GM19238 (cell line): Measurements from ENCODE around the gene EIF4A3.

Experiments
- DNase-seq: peaks from one replicate; pipeline ENCODE4 v3.0.0; 2011; ENCODE audit warnings: low spot score; ENCODE audit not compliant: insufficient read length

The EIF4A3 gene

DNA sequence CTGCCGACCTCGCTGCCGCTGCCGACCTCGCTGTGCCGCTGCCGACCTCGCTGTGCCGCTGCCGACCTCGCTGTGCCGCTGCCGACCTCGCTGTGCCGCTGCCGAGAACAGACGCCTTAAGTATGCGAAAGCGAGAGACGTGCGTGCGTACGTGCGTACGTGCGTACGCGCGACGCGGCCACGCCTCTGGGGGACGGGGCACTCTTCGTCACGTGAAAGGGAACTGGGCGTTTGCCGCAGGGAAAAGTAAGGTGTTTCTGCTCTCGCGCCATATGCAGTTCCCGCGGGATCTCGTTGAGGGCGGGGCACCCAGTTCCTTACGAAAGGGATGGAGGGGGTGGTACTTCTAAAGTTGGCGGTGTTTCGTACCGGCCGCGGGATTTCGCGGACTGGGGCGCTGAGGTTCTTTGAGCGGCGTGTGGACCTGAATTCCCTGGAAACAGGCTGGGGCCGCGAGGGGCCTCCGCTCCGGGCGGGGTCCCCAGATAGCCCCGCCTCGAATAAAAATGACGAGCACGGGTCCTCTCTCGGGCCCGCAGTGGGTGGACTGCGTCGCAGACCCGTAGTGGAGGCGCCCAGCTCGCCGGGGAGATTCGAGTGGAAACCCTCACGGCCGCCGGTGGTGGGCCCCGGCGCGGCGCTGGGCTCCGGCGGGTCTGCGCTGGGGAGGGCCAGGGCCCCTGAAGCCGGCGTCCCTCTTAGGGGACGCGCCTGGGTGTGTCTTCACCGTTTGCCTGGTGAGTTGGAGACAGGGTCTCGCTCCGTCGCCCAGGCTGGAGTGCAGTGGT lies at the start of gene EIF4A3:
Gene EIF4A3, minus strand, starts transcription at position 94 of the 788 bp plus-strand sequence. CDS start 167 bp downstream, outside the sequence.
- peak; percentile 95 for DNase-seq

DNA sequence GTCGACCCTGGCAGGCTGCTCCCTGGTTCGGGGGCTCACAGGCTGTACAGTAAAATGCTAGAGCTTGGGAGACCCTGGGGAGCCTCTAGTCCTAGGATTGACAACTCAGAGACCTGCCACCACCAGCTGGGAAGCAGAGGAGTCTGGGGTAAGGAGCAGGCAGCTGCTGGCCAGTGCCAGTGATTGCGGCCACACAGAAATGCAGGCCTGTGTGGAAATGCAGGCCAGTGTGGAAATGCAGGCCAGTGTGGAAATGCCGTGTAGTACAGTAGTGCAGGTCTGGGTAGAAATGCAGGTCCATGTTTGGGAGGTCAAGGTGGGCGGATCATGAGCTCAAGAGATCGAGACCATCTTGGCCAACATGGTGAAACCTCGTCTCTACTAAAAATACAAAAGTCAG lies 49.7 kb upstream of the EIF4A3 start:
- DNase-seq: no peak

DNA sequence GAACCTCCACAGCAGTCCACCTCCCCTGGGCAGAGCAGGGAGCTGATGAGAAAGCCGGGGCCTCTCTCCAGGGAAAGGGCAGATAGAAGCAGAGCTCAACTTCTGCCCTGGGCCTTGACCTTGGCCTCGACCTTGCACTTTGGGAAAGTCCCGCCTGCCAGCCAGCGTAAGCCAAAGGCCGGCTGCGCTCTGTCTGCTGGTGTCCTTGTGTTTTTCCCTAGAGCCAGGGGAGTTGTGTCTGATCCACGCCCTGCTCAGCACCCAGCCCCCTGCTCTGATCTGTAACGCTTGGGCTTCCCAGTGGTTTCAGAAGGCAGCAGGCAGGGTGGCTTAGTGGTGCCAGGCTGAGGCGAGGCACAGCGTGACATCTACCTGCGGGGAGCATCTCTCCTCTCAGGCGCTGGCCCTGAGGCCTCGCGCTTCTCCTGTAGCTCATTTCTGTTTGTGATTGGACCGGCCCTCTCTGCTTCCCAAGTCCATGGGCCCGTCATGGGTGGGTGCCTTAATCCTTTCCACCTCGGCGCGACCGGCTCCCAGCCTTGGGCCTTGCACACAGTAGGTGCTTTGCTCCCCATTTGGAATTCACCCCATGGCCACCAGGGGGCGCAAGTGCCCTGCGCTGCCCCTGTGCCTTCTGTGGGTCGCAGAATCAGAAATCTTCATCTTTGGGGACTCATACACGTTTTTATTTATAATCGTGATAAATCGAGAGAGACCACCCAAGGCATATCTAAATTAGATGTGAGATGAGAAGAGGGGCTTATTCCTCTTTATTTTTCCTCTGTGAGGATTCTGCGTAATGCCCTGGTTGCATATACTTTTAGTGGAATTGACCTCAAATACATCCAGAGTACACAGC lies 49.0 kb upstream of the EIF4A3 start:
- DNase-seq: no peak

DNA sequence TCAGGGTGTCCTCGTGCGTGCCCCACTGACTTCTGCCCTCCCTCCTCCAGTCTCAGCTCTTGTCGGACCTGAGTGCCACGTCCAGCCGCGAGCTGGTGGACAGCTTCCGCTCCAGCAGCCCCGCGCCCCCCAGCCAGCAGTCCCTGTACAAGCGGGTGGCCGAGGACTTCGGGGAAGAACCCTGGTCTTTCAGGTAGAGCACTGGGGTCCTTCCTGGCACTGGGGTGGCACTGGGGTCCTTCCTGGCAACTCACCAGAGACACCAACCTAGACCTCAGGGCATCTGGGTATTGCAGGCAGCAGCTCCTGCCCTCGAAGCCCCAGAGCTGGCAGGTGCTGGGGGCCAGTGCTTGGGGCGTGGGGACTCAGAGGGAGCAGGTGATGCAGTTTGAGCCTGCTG lies 48.2 kb upstream of the EIF4A3 start:
- no peak for DNase-seq

DNA sequence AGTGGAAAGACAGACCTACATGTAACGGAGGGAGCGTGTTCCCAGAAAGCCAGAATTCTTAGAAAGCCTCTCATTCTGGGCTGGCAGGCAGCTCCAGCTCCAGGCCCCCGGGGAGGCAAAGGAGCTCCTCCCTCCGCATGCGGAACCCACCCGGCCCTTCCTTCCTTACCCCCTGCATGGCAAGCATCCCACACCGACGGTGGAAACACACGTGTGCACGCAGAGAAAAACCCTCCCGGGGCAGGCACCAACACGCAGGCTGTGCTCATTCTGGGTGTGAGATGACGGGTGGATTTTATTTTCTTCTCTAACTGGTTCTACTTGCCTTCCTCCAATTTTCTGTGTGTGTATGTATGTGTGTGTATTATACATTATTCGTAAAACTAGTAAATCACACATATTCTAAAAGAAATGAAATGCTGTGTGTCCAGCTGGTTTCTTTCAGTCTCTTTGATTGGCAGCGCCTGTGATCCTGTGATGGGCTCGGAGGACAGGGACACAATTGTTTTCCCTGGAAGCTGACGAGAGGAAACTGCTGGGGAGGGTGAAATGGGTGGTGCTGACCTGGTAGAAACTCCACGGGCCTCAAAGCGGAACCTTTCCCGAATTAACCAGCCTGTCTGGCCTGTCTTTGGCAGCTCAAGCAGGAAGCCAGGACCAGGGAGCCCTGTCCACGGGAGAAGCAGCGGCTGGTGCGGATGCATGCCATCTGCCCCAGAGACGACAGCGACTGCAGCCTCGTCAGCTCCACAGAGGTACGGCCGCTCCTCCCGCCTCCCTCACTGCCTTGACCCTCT lies 45.1 kb upstream of the EIF4A3 start:
- no peak for DNase-seq

DNA sequence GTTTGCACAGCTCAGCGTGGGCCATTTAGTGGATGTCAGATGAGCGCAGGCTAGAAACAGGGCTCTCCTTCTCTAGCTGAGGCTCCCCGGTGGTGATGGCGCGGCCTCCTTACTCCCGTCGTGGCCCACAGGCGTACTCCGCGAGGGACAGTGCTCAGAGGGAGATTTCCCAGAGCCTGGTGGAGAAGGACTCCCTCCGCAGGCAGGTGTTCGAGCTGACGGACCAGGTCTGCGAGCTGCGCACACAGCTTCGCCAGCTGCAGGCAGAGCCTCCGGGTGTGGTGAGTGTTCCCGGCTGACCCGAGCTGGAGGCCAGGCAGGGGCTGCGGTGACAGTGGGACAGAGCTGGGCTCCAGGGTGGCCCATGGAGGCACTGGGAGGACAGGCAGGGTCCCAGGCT lies 44.3 kb upstream of the EIF4A3 start:
- no peak for DNase-seq

DNA sequence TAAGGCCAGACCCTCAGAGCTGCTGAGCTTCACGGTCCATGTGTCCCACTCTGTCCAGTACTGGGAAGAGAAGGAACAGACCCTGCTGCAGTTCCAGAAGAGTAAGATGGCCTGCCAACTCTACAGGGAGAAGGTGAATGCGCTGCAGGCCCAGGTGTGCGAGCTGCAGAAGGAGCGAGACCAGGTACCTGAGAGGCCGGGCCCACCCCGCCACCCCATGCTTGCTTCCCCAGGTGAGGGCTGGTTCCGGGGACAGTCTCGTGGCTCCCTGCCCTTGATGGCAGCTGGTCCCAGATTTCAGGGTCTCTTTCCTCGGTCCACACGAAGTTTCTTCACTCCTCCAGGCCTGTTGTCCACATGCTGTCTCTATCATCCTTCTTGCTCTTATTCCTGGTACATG lies 43.8 kb upstream of the EIF4A3 start:
- no peak for DNase-seq

DNA sequence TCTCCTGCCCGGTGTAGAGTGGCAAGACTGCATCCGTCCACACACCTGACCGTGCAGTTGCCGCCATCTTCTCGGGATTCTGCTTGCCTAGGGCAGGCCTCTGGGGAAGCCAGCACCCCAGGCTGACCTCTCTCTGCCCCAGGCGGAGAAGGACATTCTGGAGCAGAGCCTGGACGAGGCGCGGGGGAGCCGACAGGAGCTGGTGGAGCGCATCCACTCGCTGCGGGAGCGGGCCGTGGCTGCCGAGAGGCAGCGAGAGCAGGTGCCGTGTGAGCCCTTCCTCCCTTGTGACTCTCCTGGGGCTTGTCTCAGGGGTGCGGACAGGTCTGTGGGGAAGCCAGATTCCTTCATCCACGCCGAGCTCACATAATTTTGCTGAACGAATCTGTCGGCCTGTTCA lies 42.7 kb upstream of the EIF4A3 start:
- DNase-seq: no peak

DNA sequence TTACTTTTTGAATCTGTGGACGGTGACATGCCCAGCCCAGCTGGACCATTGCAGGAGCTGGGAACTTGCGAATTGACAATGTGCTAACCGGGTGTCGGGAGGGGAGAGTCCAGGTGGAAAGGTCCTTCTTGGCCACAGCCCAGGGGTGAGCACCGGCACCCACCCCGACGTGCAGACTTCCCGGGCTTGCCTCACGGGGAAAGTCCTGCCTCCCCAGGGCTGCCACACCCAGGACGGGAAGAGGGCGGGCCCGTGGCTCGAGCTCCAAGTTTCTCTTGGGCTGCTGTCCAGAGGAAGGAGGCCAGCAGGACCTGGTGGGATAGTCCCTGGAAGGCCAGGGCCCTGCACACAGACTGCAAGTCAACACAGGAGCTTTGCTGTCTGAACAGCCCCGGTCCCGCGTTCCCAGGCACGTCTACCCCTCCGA lies 40.6 kb upstream of the EIF4A3 start:
- DNase-seq: no peak

DNA sequence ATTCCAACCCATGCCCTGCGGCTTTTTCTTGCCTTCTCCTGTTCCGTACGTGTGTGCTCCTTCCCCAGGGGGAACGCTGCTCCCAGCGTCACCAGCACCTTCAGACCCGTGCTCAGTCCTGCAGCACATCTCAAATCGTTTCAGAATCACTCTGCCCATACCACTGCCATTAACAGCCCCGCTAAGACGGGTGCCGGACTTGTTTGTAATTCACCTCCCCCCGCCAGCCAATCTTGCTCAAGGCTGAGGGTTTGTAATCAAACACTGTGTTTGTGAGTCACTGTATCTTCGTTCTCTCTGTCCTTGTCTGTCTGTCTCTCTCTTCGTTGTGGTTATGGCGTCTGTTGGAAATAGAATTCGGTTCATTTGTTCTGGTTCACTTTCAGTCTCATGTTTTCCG lies 40.2 kb upstream of the EIF4A3 start:
- DNase-seq: no peak

DNA sequence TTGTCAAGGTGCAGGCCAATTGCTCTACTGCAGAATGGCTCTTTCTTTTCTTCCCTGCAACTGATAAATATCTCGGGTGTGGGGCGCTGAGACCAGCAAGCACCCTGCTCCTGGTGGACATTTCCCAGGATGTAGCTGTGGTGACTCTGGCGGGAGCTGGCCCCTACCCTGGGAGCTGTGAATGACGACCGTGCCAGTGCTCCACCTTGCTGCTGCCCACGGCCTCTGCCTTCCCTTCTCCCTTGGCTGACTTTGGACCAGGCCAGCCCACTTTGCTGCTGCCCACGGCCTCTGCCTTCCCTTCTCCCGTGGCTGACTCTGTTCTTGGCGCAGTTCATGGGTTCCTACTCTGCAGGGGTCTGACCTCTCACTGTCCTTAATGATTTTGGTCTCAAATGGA lies 39.0 kb upstream of the EIF4A3 start:
- DNase-seq: no peak

DNA sequence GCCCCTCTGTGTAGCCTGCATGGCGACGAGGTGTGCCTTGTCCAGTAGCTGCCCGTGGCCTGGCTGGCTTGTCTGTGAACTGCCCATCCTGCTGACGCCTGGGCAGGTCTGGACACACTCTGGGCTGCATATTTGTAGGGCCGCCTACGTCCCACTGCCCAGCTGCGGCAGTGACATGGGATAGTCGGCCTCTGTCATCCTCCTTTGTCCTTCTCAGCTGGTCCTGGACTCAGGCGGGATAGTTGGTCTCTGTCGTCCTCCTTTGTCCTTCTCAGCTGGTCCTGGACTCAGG lies 37.4 kb upstream of the EIF4A3 start:
- DNase-seq: no peak

DNA sequence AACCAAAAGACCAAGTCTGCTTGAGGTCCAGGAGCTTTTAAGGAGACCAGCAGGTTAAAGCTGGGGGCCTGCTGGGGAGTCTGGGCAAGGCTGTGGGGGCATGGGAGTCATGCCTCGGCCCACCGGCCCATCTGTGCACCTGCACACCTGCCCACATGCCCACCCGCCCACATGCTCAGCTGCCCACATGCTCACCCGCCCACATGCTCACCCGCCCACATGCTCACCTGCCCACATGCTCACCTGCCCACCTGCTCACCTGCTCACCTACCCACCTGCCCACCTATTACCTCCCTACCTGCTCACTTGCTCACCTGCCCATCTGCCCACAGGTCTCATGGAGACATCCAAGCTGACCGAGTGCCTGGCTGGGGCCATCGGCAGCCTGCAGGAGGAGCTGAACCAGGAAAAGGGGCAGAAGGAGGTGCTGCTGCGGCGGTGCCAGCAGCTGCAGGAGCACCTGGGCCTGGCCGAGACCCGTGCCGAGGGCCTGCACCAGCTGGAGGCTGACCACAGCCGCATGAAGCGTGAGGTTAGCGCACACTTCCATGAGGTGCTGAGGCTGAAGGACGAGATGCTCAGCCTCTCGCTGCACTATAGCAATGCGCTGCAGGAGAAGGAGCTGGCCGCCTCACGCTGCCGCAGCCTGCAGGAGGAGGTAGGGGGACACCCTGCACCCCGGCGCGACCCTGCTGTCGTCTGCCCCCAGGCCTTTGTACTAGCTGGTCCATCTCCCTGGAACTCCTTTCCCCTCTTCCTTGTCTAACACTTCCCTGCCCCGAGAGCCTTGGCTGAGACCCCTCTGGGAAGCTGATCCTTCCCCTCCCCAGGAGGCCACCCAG lies 36.9 kb upstream of the EIF4A3 start:
- no peak for DNase-seq

DNA sequence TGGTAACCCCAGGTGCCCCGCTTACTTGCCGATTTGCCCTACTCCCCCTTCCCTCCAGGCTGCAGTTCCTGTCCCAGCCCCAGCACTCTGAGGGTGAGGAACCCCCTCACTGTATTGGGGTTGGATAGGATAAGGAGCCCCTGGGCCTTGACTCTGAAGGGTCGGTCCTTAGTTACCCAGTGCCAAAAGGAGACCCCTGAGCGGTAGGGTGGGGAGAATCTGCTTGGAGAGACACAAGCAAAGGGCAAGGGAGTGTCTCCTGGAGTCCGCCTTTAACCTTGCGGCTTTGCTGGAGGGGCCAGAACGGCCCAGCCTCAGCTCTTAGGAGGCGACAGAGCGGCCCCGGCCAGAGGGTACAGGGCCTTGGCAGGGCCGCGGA lies 35.9 kb upstream of the EIF4A3 start:
- no peak for DNase-seq

DNA sequence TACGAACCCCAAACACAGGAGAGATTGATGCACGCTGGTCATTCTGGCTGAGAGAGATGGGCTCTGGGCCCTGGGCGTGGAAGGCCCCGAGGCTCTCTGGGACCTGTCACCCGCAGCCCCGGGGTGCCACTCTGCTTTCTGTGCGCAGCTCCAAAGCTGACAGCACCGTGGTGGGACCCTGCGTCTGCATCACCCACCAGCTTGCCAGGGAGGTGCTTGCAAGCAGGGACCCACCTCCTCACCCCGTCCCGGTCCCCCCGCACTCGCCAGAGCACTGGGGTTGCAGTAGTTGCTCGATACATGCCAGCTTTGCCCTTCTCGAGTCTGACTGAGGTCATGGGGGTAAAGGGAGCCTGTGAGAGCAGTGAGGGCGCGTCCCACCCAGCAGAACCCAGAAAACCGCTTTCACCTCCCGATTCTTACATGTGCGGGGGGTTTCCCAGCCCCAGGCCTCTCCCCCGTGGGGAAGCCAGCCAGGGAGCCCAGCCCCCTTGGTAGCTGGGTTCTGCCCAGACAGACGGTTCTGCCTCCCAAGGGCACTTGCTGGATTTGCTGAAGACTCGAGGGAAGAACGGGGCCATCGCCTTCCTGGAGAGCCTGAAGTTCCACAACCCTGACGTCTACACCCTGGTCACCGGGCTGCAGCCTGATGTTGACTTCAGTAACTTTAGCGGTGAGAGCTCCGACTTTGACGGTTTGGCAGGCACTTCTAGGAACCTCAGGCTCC lies 35.4 kb upstream of the EIF4A3 start:
- no peak for DNase-seq

DNA sequence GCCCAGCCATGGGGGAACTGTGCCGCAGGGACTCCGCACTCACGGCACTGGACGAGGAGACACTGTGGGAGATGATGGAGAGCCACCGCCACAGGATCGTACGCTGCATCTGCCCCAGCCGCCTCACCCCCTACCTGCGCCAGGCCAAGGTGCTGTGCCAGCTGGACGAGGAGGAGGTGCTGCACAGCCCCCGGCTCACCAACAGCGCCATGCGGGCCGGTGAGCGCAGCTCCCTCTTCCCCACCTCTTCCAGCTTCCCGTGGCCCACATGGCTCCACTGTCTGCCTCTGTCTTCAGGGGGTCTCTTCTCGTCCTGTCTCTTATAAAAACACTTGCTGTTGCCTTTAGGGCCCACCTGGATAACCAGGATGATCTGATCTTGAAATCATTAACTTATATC lies 34.5 kb upstream of the EIF4A3 start:
- no peak for DNase-seq

DNA sequence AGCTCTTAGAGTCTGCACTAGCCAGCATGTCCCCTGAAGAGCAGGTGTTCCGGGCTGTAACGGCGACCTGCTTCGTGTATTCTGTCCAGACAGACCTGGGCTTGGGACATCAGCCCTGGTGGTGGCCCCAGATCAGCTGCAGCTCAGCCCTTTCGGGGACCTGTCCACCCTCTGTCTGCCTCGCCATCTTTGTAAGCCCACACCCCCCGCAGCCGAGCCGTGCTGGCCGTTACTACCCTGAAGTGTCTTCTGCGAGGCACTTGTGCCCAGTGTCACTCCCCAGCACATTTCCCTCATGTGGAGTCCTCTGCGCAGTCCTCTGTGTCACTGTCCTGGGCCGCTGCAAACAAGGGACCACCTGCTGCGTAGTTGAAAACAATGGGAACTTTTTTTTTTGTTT lies 33.3 kb upstream of the EIF4A3 start:
- no peak for DNase-seq

DNA sequence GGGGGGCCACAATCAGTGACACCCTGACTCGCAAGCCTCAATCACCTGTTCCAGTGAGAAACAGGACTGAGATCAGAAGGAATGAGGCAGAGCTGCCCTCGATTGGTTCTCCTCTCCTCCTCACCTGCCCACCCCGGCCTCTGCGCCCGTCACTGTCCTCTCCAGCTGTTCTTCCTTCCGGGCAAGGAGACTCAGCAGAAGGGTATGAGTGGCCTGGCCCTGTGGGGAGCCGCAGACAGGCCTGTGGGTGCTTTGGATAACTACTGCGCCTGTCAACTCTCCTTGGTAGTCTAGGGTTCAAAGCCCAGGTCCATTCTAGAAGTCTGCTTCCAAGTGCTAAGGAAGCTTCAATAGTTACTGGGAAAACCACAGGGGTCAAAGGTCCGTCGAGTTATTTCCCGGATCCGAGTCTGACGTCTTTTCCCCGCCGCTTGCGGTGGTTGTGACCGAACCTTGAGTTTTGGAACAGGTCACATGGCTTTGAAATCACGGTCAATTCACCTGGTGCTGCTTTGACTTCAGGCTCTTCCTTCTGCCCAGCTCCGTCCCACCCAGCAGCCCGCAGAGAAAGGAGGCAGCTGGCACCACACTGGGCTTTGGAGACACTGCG lies 31.2 kb upstream of the EIF4A3 start:
- no peak for DNase-seq

DNA sequence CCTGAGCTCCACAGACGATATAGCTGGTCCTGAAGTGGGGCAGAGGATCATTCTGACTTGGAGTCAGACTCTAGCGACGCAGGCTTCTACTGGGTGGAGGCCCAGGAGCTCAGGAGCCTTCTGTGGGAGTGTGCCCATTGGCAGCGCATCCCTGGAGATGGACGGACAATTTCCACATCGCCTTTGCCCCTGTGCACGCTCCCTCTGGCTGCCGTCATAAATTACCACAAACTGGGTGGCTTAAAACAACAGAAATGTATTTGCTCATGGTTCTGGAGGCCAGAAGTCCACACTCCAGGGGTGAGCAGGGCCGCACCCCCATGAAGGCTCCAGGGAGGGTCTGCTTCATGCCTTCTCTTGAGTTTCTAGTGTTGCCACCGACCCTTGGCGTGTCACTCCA lies 29.8 kb upstream of the EIF4A3 start:
- DNase-seq: no peak

DNA sequence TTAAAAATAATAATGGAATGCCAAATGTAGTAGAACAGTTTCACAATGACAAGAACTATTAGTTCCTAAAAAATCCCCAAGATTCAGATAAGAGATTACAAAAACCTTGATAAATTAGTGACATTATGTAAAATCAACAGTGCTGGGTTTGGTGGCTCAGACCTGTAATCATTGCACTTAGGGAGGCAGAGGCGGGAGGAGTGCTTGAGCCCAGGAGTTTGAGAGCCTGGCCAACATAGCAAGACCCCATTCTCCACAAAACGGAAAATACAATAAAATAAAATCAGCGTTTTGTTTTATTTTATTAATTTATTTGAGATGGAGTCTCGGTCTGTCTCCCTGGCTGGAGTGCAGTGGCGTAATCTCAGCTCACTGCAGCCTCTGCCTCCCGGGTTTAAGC lies 27.0 kb upstream of the EIF4A3 start:
- no peak for DNase-seq
